Prostate gland (tissue), 2 donors: ENCODE measurements around the gene PWP1. TPM values are rescaled to one million over a fixed set of nuclear protein-coding genes. Genes with fewer than 3 reads are reported as not detected.

ENCODE experiments used
- DNase-seq: peaks from one replicate; pipeline ENCODE4 v3.0.0-alpha.2; 2019; ENCODE audit warnings: low spot score
- H3K27ac ChIP-seq, 2 donors: fragments of 200-600 bp; sonication (generic); 2 replicates each; pipeline ENCODE4 v1.5.1; 2017 to 2019
- H3K27me3 ChIP-seq: fragments of 200-600 bp; sonication (generic); replicated peaks from 2 replicates; pipeline ENCODE4 v1.5.1; 2019; ENCODE audit not compliant: insufficient read depth
- H3K36me3 ChIP-seq, 2 donors: fragments of 200-600 bp; sonication (generic); 1 replicate in 1 of 2; 2 replicates in 1 of 2; pipeline versions ENCODE4 v1.5.1 to v1.8.1; 2017 to 2019
- H3K4me1 ChIP-seq: fragments of 200-600 bp; sonication (generic); replicated peaks from 2 replicates; pipeline ENCODE4 v1.5.1; 2019
- H3K4me3 ChIP-seq, 2 donors: fragments of 200-600 bp; sonication (generic); 2 replicates each; pipeline ENCODE4 v1.5.1; 2017 to 2019
- H3K9me3 ChIP-seq: fragments of 200-600 bp; sonication (generic); 2 replicates; pipeline ENCODE4 v1.5.1; 2017
- CTCF ChIP-seq, 4 experiments: fragments of 200-600 bp in 2 of 4; fragments of 450-650 bp in 2 of 4; sonication (generic) in 2 of 4; IDR thresholded peaks; 1 replicate in 3 of 4; 2 replicates in 1 of 4; pipeline ENCODE4 v1.5.1; 2016 to 2019; ENCODE audit warnings: antibody characterized with exemption in 4 of 4, mild to moderate bottlenecking in 2 of 4, moderate library complexity in 2 of 4
- POLR2A ChIP-seq: fragments of 450-650 bp; IDR thresholded peaks from one replicate; pipeline ENCODE4 v1.6.1; 2016; ENCODE audit warnings: antibody characterized with exemption, mild to moderate bottlenecking
- POLR2AphosphoS5 ChIP-seq: sonication (generic); formaldehyde crosslinking; IDR thresholded peaks from one replicate; pipeline ENCODE4 v1.6.1; 2017; ENCODE audit warnings: antibody characterized with exemption
- WGBS: methylation state at CpG from one replicate; pipeline ENCODE4 v1.1.5; 2018; 5-methylcytosine and 5-hydroxymethylcytosine counted together
- intact Hi-C: fragments of 100-400 bp; cut with DNase I; formaldehyde crosslinking; loops from one replicate; pipeline ENCODE4 v1.14.2; 2022
- total RNA-seq, 2 donors: library from RNA; depleted of rRNA; stranded (reverse); fragments of >200 nt; gene quantifications; one replicate each; pipeline ENCODE4 v1.1.0, GENCODE V29; 2016

The PWP1 gene
- total RNA-seq, 2 donors from 2014 or later: 49.1 to 55.2 TPM

GRCh38 chr12:107732365-107732764, 46.8 kb downstream of the PWP1 start:
- TF ChIP-seq CTCF (IDR thresholded peaks at IDR 0.05) (no peak), POLR2AphosphoS5 (no peak), POLR2A (no peak)
- Histone ChIP-seq H3K9me3 (no peaks in the 10 kb centered on the region), H3K36me3 (peaks cover 0 to 5% of the 10 kb centered on the region in 2 donors)

GRCh38 chr12:107734139-107734538, 48.5 kb downstream of the PWP1 start:
- no peak for DNase-seq
- Histone ChIP-seq H3K4me3 (no peak overlapping the region), H3K27me3 (no peaks in the 10 kb centered on the region), H3K27ac (no peak overlapping the region), H3K4me1 (no peaks in the 10 kb centered on the region), H3K9me3 (no peaks in the 10 kb centered on the region), H3K36me3 (peaks cover 2 to 7% of the 10 kb centered on the region in 2 donors)
- intact Hi-C loops: no loop called here
- 85% methylated on average over 5 of the region's 5 CpGs for WGBS
- TF ChIP-seq CTCF (IDR thresholded peaks at IDR 0.05) (no peak), POLR2A (no peak), POLR2AphosphoS5 (no peak)

More at GRCh38 chr12:107732365-107732764, 46.8 kb downstream of the PWP1 start:
- Histone ChIP-seq H3K4me3 (no peak overlapping the region), H3K4me1 (no peaks in the 10 kb centered on the region), H3K27me3 (no peaks in the 10 kb centered on the region), H3K27ac (no peak overlapping the region)
- intact Hi-C loops: no loop called here
- WGBS: 85% methylated on average over 3 of the region's 3 CpGs
- DNase-seq: no peak

GRCh38 chr12:107735763-107736162, 50.2 kb downstream of the PWP1 start:
- Histone ChIP-seq H3K36me3 (peaks cover 7 to 9% of the 10 kb centered on the region in 2 donors), H3K9me3 (no peaks in the 10 kb centered on the region), H3K4me3 (no peak overlapping the region), H3K27me3 (no peaks in the 10 kb centered on the region), H3K27ac (no peak overlapping the region), H3K4me1 (no peaks in the 10 kb centered on the region)
- 88% methylated on average over 2 of the region's 2 CpGs for WGBS
- intact Hi-C loops: no loop called here
- no peak for TF ChIP-seq POLR2A
- TF ChIP-seq POLR2AphosphoS5: no peak
- TF ChIP-seq CTCF (IDR thresholded peaks at IDR 0.05): no peak
- no peak for DNase-seq

- no peak for DNase-seq
- Histone ChIP-seq H3K9me3 (no peaks in the 10 kb centered on the region), H3K27ac (no peak overlapping the region), H3K4me1 (no peaks in the 10 kb centered on the region), H3K27me3 (no peaks in the 10 kb centered on the region), H3K4me3 (no peak overlapping the region), H3K36me3 (peaks cover 7 to 11% of the 10 kb centered on the region in 2 donors)
- TF ChIP-seq CTCF (IDR thresholded peaks at IDR 0.05) (no peak), POLR2AphosphoS5 (no peak), POLR2A (no peak)
- intact Hi-C loops: no loop called here
- 92% methylated on average over 4 of the region's 4 CpGs for WGBS
Observed at GRCh38 chr12:107736914-107737313, 51.3 kb downstream of the PWP1 start.

- no peak for DNase-seq
- 80% methylated on average over 6 of the region's 6 CpGs for WGBS
- H3K27ac ChIP-seq: no peak overlapping the region
- no peak overlapping the region for H3K4me3 ChIP-seq
- H3K27me3 ChIP-seq: no peaks in the 10 kb centered on the region
- intact Hi-C loops: no loop called here
- no peaks in the 10 kb centered on the region for H3K9me3 ChIP-seq
- peaks cover 10 to 19% of the 10 kb centered on the region in 2 donors for H3K36me3 ChIP-seq
- no peaks in the 10 kb centered on the region for H3K4me1 ChIP-seq
- TF ChIP-seq POLR2A (no peak), CTCF (IDR thresholded peaks at IDR 0.05) (no peak)
Observed at GRCh38 chr12:107748472-107748871, 62.9 kb downstream of the PWP1 start.
